ENCODE data around the gene ZNF536.
"Not testable (repeated sequence)": the region's sequence is repeated elsewhere in the genome, so short reads cannot be mapped to it uniquely, and the experiment has no call there.

Gene ZNF536

DNA sequence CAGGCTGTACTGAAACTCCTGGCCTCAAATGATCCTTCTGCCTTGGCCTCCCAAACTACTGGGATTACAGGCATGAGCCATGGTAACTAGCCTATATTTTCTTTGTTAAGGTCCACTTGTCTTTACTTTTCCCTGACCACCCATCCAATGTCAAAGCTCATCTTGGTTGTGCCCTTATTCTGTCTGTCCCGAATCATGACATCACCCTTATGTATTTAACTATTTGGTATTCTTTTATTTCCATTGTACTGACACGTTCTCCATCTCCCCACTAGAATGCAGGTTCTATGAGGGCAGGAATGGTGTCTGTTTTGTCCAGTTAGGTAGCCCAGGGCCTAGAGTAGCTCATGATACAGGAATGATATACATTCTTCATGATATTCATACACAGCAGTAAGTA is 104.8 kb downstream of the ZNF536 start:
- H3K4me3 ChIP-seq (ENCODE audit: low read depth, low read length), result no peak overlapping the region
- TF ChIP-seq, protein P1, sequence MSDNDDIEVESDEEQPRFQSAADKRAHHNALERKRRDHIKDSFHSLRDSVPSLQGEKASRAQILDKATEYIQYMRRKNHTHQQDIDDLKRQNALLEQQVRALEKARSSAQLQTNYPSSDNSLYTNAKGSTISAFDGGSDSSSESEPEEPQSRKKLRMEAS (IDR thresholded peaks at IDR 0.05; ENCODE audit: low read depth, low read length), result no peak
- TF ChIP-seq POLR2A (IDR thresholded peaks at IDR 0.05; ENCODE audit: extremely low read depth, insufficient read length) (no peak), MYC (IDR thresholded peaks at IDR 0.05; ENCODE audit: low read depth, low read length) (no peak)
- TF ChIP-seq, protein P2, sequence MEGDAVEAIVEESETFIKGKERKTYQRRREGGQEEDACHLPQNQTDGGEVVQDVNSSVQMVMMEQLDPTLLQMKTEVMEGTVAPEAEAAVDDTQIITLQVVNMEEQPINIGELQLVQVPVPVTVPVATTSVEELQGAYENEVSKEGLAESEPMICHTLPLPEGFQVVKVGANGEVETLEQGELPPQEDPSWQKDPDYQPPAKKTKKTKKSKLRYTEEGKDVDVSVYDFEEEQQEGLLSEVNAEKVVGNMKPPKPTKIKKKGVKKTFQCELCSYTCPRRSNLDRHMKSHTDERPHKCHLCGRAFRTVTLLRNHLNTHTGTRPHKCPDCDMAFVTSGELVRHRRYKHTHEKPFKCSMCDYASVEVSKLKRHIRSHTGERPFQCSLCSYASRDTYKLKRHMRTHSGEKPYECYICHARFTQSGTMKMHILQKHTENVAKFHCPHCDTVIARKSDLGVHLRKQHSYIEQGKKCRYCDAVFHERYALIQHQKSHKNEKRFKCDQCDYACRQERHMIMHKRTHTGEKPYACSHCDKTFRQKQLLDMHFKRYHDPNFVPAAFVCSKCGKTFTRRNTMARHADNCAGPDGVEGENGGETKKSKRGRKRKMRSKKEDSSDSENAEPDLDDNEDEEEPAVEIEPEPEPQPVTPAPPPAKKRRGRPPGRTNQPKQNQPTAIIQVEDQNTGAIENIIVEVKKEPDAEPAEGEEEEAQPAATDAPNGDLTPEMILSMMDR (IDR thresholded peaks at IDR 0.05; ENCODE audit: low read depth, low read length), result no peak
- DNase-seq (ENCODE audit: low read depth), result no peak

DNA sequence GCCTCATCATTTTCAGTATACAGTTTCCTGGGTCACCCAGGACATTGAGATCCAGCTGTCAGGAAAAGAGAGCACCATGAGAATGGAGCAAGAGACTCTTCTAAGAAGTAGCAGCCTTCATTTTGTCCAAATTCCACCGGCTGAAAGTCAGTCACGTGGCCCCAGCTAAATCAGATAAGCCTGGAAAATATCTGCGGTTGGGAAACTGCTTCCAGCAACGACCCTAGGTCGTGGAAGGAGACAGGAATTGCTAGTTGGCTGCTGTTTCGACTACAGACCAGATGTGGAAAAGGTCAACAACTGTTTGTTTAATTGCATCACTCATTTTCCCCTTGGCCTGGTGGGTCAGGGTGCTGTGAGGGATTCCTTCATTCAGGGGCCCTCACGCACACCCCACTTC is 107.0 kb downstream of the ZNF536 start:
- H3K4me3 ChIP-seq (ENCODE audit: low read depth, low read length), result no peak overlapping the region
- TF ChIP-seq MYC (IDR thresholded peaks at IDR 0.05; ENCODE audit: low read depth, low read length) (no peak), POLR2A (IDR thresholded peaks at IDR 0.05; ENCODE audit: extremely low read depth, insufficient read length) (no peak)
- TF ChIP-seq, protein P2 (IDR thresholded peaks at IDR 0.05; ENCODE audit: low read depth, low read length), result no peak
- TF ChIP-seq, protein P1 (IDR thresholded peaks at IDR 0.05; ENCODE audit: low read depth, low read length), result no peak
- DNase-seq (ENCODE audit: low read depth), result no peak

DNA sequence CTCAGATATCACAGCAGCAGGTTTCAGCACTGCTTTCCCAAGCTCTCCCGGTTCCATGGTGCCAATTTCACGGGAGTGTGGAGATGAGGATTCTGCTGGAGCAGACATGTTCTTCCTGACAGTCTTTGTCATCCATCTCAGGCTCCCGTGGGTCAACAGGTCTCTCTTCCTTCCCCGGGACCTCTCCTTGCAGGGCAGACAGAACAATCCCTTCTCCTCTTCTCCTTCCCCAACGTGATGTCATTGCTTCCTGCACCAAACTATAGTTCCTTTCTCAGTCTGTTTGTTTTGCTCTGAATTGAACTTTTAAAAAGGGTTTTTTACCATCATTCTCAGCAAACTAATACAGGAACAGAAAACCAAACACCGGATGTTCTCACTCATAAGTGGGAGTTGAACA is 107.9 kb downstream of the ZNF536 start:
- DNase-seq (ENCODE audit: low read depth), result no peak
- no peak overlapping the region for H3K4me3 ChIP-seq (ENCODE audit: low read depth, low read length)
- TF ChIP-seq MYC (IDR thresholded peaks at IDR 0.05; ENCODE audit: low read depth, low read length), result no peak
- TF ChIP-seq, protein P2 (IDR thresholded peaks at IDR 0.05; ENCODE audit: low read depth, low read length), result no peak
- no peak for TF ChIP-seq POLR2A (IDR thresholded peaks at IDR 0.05; ENCODE audit: extremely low read depth, insufficient read length)
- TF ChIP-seq, protein P1 (IDR thresholded peaks at IDR 0.05; ENCODE audit: low read depth, low read length), result no peak

DNA sequence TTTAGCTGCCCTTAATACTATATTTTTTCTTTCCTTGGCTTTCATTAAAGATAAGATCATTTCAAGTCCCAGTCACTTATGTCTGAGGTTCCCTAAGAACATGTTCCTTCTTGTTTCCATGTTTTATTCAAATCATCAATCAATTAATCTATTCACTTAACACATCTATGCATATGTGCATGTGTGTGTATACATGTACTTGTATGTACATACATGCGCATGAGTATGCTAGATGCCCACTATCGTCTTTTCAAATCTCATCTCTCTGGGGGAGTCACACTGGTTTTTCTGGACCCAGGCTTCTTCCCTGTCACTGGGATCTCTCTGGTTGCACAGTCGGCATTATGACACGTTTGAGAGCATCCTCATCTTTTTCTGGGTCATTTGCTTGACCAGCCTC is 108.9 kb downstream of the ZNF536 start:
- TF ChIP-seq, protein P1 (IDR thresholded peaks at IDR 0.05; ENCODE audit: low read depth, low read length), result no peak
- TF ChIP-seq POLR2A (IDR thresholded peaks at IDR 0.05; ENCODE audit: extremely low read depth, insufficient read length), result no peak
- no peak for TF ChIP-seq MYC (IDR thresholded peaks at IDR 0.05; ENCODE audit: low read depth, low read length)
- TF ChIP-seq, protein P2 (IDR thresholded peaks at IDR 0.05; ENCODE audit: low read depth, low read length), result no peak
- no peak for DNase-seq (ENCODE audit: low read depth)
- H3K4me3 ChIP-seq (ENCODE audit: low read depth, low read length), result no peak overlapping the region

DNA sequence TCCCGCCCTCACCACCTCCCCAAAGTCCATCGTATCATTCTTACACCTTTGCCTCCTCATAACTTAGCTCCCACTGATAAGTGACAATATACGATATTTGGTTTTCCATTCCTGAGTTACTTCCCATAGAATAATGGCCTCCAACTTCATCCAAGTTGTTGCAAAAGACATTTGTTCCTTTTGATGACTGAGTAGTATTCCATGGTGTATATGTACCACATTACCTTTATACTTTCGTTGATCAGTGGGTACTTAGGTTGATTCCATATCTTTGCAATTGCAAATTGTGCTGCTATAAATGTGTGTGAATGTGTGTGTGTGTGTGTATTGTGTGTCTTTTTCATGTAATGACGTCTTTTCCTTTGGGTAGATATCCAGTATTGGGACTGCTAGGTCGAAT is 109.6 kb downstream of the ZNF536 start:
- DNase-seq (ENCODE audit: low read depth), result no peak
- H3K4me3 ChIP-seq (ENCODE audit: low read depth, low read length), result no peak overlapping the region
- no peak for TF ChIP-seq MYC (IDR thresholded peaks at IDR 0.05; ENCODE audit: low read depth, low read length)
- TF ChIP-seq, protein P2 (IDR thresholded peaks at IDR 0.05; ENCODE audit: low read depth, low read length), result no peak
- TF ChIP-seq, protein P1 (IDR thresholded peaks at IDR 0.05; ENCODE audit: low read depth, low read length), result no peak
- no peak for TF ChIP-seq POLR2A (IDR thresholded peaks at IDR 0.05; ENCODE audit: extremely low read depth, insufficient read length)

DNA sequence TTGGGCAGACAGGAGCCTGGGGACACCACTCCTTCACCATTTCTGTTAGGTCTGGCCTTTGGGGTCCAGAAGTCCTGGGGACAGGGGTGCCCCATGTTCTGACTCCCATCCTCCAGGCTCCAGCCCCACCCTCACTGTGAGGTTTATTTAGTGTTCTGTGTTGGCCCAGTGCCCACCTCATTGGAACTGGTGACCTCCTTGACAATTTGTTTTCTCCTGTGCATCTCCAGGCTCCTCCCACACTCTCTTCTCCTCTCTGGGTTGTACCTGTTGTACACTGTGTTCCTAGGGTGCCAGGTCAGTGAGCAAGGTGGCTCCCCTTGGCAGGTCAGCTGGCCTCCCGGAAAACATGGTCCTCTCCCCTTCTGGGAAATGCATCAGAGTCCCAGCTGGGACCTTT is 110.8 kb downstream of the ZNF536 start:
- H3K4me3 ChIP-seq (ENCODE audit: low read depth, low read length), result no peak overlapping the region
- TF ChIP-seq, protein P1 (IDR thresholded peaks at IDR 0.05; ENCODE audit: low read depth, low read length), result no peak
- TF ChIP-seq MYC (IDR thresholded peaks at IDR 0.05; ENCODE audit: low read depth, low read length), result no peak
- no peak for TF ChIP-seq POLR2A (IDR thresholded peaks at IDR 0.05; ENCODE audit: extremely low read depth, insufficient read length)
- no peak for DNase-seq (ENCODE audit: low read depth)

DNA sequence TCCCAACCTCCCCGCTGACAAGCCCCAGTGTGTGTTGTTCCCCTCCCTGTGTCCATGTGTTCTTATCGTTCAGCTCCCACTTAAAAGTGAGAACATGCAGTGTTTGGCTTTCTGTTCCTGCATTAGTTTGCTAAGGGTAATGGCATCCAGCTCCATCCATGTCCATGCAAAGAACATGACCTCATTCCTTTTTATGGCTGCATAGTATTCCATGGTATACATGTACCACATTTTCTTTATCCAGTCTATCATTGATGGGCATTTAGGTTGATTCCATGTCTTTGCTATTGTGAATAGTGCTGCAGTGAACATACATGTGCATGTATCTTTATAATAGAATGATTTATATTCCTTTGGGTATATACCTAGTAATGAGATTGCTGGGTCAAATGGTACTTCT is 114.1 kb downstream of the ZNF536 start:
- H3K4me3 ChIP-seq (ENCODE audit: low read depth, low read length); DNase-seq (ENCODE audit: low read depth): not testable (repeated sequence)
